ENCODE results near the gene VEZT.

The VEZT gene

DNA sequence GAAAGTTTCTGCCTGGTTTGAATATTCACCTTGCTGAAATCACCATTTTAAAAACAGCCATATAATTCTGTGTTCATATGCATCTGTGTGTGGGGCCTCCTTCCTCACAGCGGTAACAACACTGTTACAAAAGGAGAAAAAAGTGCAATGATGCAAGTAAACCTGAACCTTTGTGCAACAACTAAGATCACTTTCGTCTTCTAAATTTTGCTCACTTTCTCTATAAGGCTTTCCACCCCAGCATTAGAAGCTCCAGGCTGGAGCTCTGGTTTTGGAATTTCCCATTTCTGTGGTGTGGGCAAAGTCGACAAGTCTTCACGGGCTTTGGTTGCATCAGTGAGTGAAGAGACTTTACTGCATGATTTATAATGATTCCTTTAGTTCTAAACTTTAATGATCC, 18.7 kb upstream of the VEZT start:
- DNase-seq (ENCODE audit: low read depth in 1 of 2, low spot score in 1 of 2) = no peak

GRCh38 chr12:95200128-95200894, 17.3 kb upstream of the VEZT start:
- no peak for DNase-seq (ENCODE audit: low read depth in 1 of 2, low spot score in 1 of 2)

DNA sequence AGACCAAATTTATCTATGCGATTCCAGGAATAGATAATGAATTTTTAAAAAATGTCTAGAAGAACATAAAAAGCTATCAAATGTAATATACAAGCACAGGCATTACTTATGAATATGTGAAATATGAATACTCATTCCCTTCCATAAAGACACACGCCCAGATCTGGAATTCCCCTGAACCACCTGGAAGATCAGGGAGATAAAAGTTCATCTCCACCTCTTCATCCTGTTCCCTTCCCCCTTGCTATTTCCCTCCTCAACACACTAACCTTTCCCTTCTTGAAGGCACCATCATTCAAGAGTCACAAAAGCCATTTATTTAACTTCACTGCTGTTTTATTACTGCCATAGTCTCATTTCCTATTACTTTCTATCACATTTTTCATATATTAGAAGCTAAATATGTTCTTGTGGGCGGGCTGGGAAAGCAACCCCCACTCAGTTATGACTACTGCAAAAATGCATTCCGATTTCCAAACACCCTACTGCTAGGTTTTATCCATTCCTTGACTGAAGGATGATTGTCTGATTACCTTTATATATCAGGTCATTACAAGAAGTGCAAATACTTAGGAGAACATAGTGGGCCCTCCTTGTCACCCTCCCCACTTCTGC, 16.4 kb upstream of the VEZT start:
- DNase-seq (ENCODE audit: low read depth in 1 of 2, low spot score in 1 of 2) = no peak

- DNase-seq (ENCODE audit: low read depth in 1 of 2, low spot score in 1 of 2) = no peak
Measured at GRCh38 chr12:95202691-95203486, 14.7 kb upstream of the VEZT start.

GRCh38 chr12:95203487-95204030, 14.0 kb upstream of the VEZT start:
- DNase-seq (ENCODE audit: low read depth in 1 of 2, low spot score in 1 of 2) = no peak

DNA sequence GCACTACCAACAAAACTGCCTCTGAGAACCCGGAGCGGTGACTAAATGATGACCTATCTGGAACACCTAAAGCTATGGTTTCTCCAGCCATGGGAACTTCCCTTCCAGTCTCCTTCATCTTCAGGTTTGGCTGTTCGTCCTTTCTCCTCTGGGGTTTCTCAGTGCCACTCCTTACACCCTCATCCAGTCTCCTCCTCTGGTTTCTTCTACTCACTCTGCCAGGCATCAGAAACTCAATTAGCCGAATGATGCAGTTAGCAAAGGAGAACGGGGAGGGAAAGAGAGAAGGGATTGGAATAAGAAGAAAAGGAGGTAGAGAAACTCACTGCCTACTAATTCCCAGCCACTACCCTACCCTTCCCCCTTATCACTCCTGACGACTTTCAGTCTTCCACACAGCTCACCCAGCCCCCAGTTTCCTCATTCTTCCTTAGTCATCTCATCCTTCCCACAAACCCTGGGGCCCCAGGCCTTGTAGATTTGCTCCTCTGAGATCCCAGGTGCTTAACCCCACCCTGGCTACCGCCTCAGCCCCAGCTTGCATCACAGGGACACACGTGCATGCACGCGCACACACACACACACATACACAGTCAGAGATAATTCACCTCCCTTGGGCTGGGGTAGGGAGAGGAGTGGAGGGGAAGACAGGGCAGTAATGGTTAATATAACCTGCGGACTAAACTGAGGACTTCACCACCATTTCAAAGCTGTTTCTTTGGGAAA, 13.3 kb upstream of the VEZT start:
- DNase-seq (ENCODE audit: low read depth in 1 of 2, low spot score in 1 of 2) = no peak

- DNase-seq (ENCODE audit: low read depth in 1 of 2, low spot score in 1 of 2) = no peak
Measured at GRCh38 chr12:95205016-95205624, 12.5 kb upstream of the VEZT start.

- DNase-seq (ENCODE audit: low read depth in 1 of 2, low spot score in 1 of 2) = no peak
Measured at GRCh38 chr12:95205685-95206084, 11.9 kb upstream of the VEZT start.

DNA sequence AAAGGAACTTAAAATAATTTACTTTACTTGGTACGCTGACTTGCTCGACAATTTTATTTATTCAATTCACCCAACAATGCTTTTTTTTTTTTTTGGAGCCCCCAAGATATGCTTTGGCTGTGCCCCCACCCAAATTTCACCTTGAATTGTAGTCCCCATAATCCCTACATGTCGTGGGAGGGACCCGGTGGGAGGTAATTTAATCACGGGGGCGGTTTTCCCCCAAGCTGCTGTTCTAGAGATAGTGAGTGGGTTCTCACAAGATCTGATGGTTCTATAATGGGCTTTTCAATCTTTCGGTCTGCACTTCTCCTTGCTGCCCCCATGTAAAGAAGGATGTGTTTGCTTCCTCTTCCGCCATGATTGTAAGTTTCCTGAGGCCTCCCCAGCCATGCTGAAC, 10.7 kb upstream of the VEZT start:
- no peak for DNase-seq (ENCODE audit: low read depth in 1 of 2, low spot score in 1 of 2)

GRCh38 chr12:95207407-95207806, 10.2 kb upstream of the VEZT start:
- no peak for DNase-seq (ENCODE audit: low read depth in 1 of 2, low spot score in 1 of 2)

DNA sequence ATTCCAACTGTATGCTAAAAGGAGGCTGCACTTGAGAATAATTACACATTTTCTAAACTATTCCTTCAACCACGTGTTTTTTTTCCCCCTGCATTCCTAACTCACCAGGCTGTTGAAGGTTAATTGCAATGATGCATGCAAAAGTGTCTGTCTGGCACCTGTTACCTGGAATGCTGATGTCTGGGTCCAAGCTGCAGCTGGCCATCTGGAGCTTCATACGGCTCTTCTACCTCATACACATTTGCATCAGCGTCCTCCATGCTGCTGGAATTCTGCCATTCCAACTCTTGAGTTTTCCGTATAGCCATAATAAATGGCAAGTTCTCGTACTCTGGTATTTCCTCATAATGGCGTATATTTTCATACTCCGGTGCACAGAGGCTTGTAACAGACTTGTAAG, 8.9 kb upstream of the VEZT start:
- DNase-seq (ENCODE audit: low read depth in 1 of 2, low spot score in 1 of 2) = no peak

GRCh38 chr12:95212586-95212985, 5.0 kb upstream of the VEZT start:
- no peak for DNase-seq (ENCODE audit: low read depth in 1 of 2, low spot score in 1 of 2)

DNA sequence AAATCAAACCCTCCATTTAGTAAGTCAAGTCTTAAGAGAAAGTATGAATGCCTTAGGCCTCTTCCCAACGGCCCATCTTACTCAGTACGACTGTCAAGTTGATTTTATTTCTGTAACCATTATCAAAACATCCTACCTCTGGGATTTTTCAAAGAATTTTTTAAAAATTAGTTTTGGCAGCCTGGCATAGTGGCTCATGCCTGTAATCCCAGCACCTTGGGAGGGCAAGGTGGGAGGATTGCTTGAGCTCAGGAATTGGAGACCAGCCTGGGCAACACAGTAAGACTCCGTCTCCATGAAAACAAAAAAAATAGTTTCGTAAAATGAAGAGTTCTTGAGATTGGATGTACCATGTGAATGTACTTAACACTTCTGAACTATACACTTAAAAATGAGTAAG, 4.5 kb upstream of the VEZT start:
- DNase-seq (ENCODE audit: low read depth in 1 of 2, low spot score in 1 of 2) = no peak

- DNase-seq (ENCODE audit: low read depth in 1 of 2, low spot score in 1 of 2) = no peak
Measured at GRCh38 chr12:95213928-95214327, 3.7 kb upstream of the VEZT start.

DNA sequence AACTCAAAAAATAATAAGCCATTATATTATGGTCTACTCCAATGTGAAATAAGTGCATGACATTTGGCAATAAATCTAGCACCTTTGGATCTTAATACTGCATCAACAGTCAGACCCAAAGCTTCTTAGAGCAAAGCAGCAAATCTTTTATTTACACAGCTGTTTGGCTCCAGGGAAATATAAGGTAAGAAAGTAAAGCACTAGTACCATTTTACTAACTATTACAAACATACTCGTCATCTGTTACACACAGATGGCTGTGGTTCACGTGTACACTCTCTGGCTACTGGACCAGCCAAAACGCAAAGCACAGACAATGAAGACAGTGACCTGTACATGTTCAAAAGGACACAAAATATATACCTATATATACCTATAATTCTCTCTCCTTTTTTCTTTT, 3.1 kb upstream of the VEZT start:
- no peak for DNase-seq (ENCODE audit: low read depth in 1 of 2, low spot score in 1 of 2)

GRCh38 chr12:95215949-95216348, 1.7 kb upstream of the VEZT start:
- DNase-seq (ENCODE audit: low read depth in 1 of 2, low spot score in 1 of 2) = no peak

GRCh38 chr12:95216711-95217376, 763 bp upstream of the VEZT start:
- no peak for DNase-seq (ENCODE audit: low read depth in 1 of 2, low spot score in 1 of 2)

- peak in 1 of 2 donors; percentile 25 for DNase-seq (ENCODE audit: low read depth in 1 of 2, low spot score in 1 of 2)
Measured at GRCh38 chr12:95218150-95219133, 835 bp downstream of the VEZT start.

- no peak for DNase-seq (ENCODE audit: low read depth in 1 of 2, low spot score in 1 of 2)
Measured at GRCh38 chr12:95220190-95220589, 2.6 kb downstream of the VEZT start.
